GM12878 (cell line): Measurements from ENCODE around the gene ATG4B. TPM values are rescaled to one million over a fixed set of nuclear protein-coding genes. Genes with fewer than 3 reads are reported as not detected.

Experiments used
- ATAC-seq: fragments of 200-7000 bp; cut with Tn5 transposase; 3 replicates; pipeline ENCODE4 v1.9.1; 2020; ENCODE audit warnings: mild to moderate bottlenecking, moderate library complexity
- BruUV-seq: library from RNA; stranded (reverse); fragments of 400-500 nt; replicated peaks from 2 replicates; lab custom pipeline; 2021; lab: Mats Ljungman, UMichigan
- CTCF ChIA-PET: fragments of 300-600 bp; sonication (Branson Sonifier 250); formaldehyde crosslinking; extraction: SDS; loops from one replicate; lab custom pipeline; 2021; ENCODE audit warnings: inconsistent platforms; lab: Yijun Ruan, JAX
- POLR2A ChIA-PET: fragments of 350-600 bp; formaldehyde crosslinking; extraction: SDS; loops from one replicate; lab custom pipeline; 2021; ENCODE audit warnings: inconsistent platforms; lab: Charles Lee
- RAD21 ChIA-PET: fragments of 300-600 bp; sonication (Branson Sonifier 250); formaldehyde crosslinking; loops from one replicate; lab custom pipeline; 2023; ENCODE audit warnings: antibody characterized with exemption; ENCODE audit not compliant: unreplicated experiment; lab: Charles Lee
- SMC1A ChIA-PET: fragments of 300-600 bp; sonication (Branson Sonifier 250); formaldehyde crosslinking; loops from one replicate; lab custom pipeline; 2023; ENCODE audit not compliant: unreplicated experiment, uncharacterized antibody; lab: Charles Lee
- DNase-seq: peaks from one replicate; pipeline ENCODE4 v3.0.0-alpha.2; 2011; ENCODE audit warnings: low read depth, low spot score
- FAIRE-seq: peaks from 3 replicates; lab custom pipeline; 2011; peaks lifted over from hg19 to GRCh38; lab: Jason Lieb, UNC
- H2AFZ ChIP-seq: 2 replicates; pipeline ENCODE4 v1.6.0; 2011; ENCODE audit warnings: low read depth, low read length, control low read depth; ENCODE audit not compliant: control insufficient read depth
- H3K27ac ChIP-seq: 2 replicates; pipeline ENCODE4 v1.5.1; 2011; ENCODE audit warnings: control low read depth; ENCODE audit not compliant: control insufficient read depth, insufficient read depth
- H3K27me3 ChIP-seq, 2 experiments: replicated peaks in 1 of 2; 2 replicates each; pipeline versions ENCODE4 v1.6.0 to v1.6.1; 2011; ENCODE audit warnings: low read length in 1 of 2; ENCODE audit not compliant: control insufficient read depth in 2 of 2, insufficient read depth in 2 of 2
- H3K36me3 ChIP-seq, 2 experiments: 2 replicates each; pipeline ENCODE4 v1.5.1; 2011; ENCODE audit warnings: low read length in 1 of 2; ENCODE audit not compliant: control insufficient read depth in 2 of 2, insufficient read depth in 2 of 2
- H3K4me1 ChIP-seq: 2 replicates; pipeline ENCODE4 v1.6.1; 2011; ENCODE audit warnings: mild to moderate bottlenecking, low read length, moderate library complexity, mixed read lengths; ENCODE audit not compliant: control insufficient read depth, insufficient read depth
- H3K4me2 ChIP-seq: 2 replicates; pipeline ENCODE4 v1.6.0; 2011; ENCODE audit warnings: control low read depth; ENCODE audit not compliant: control insufficient read depth, insufficient read depth
- H3K4me3 ChIP-seq: fragments of 200-600 bp; sonication (generic); 2 replicates; pipeline ENCODE4 v1.5.1; 2016
- H3K79me2 ChIP-seq: 2 replicates; pipeline ENCODE4 v1.6.0; 2011; ENCODE audit warnings: low read length; ENCODE audit not compliant: control insufficient read depth, insufficient read depth
- H3K9ac ChIP-seq: 2 replicates; pipeline ENCODE4 v1.8.0; 2011; ENCODE audit warnings: low read length, control low read depth, mixed read lengths; ENCODE audit not compliant: control insufficient read depth, insufficient read depth
- H3K9me3 ChIP-seq: replicated peaks from 3 replicates; pipeline ENCODE4 v1.5.1; 2011; ENCODE audit warnings: mild to moderate bottlenecking, low read length; ENCODE audit not compliant: control insufficient read depth, insufficient read depth
- H4K20me1 ChIP-seq: 2 replicates; pipeline ENCODE4 v1.6.0; 2011; ENCODE audit not compliant: control insufficient read depth, insufficient read depth
- CEBPB ChIP-seq, 2 experiments: fragments of 150-350 bp in 1 of 2; IDR thresholded peaks; 2 replicates each; pipeline ENCODE4 v1.6.1; 2012 to 2014; ENCODE audit warnings: low read depth in 2 of 2, low read length in 2 of 2, borderline replicate concordance in 1 of 2, inconsistent platforms in 1 of 2
- CHD1 ChIP-seq: IDR thresholded peaks from 2 replicates; pipeline ENCODE4 v1.6.1; 2012; ENCODE audit warnings: low read depth, low read length, improper control_type of control experiment
- HDAC2 ChIP-seq: fragments of 200-600 bp; sonication (generic); IDR thresholded peaks from 2 replicates; pipeline ENCODE4 v1.6.1; 2017
- RAD21 ChIP-seq: IDR thresholded peaks from 2 replicates; pipeline ENCODE4 v1.6.1; 2011; ENCODE audit warnings: mild to moderate bottlenecking, low read depth, low read length, moderate library complexity; ENCODE audit not compliant: insufficient read depth
- SMARCA5 ChIP-seq: fragments of 450-650 bp; IDR thresholded peaks from 2 replicates; pipeline ENCODE4 v1.6.1; 2017; ENCODE audit warnings: mild to moderate bottlenecking
- SRF ChIP-seq, 2 experiments: IDR thresholded peaks; 2 replicates each; pipeline ENCODE4 v1.6.1; 2011; ENCODE audit warnings: low read depth in 2 of 2, low read length in 2 of 2, mild to moderate bottlenecking in 1 of 2, moderate library complexity in 1 of 2
- TCF3 ChIP-seq: IDR thresholded peaks from 2 replicates; pipeline ENCODE4 v1.6.1; 2012; ENCODE audit warnings: low read depth, mild to moderate bottlenecking, low read length, borderline replicate concordance; ENCODE audit not compliant: insufficient read depth
- WGBS: methylation state at CpG from one replicate; pipeline ENCODE4 v1.1.6; 2016; ENCODE audit warnings: low lambda C conversion rate; ENCODE audit not compliant: insufficient replicate concordance, insufficient coverage; ENCODE audit errors: missing lambda C conversion rate; 5-methylcytosine and 5-hydroxymethylcytosine counted together
- in situ Hi-C: fragments of 300-500 bp; cut with MboI; formaldehyde crosslinking; loops from 9 replicates; pipeline ENCODE4 v1.14.3; 2018; ENCODE audit warnings: mixed read lengths
- intact Hi-C: fragments of 100-400 bp; cut with micrococcal nuclease; formaldehyde crosslinking; loops from one replicate; pipeline ENCODE4 v1.14.2; 2022; ENCODE audit not compliant: unreplicated experiment
- polyA plus RNA-seq, 11 experiments: library from polyadenylated mRNA; depleted of rRNA in 4 of 11; unstranded in 6 of 11; stranded (reverse) in 5 of 11; fragments of >200 nt; fragmentation: Nextera tagmentation in 4 of 11; fragmentation: Illumina TruSeq in 1 of 11; extraction: Ambion mirVana in 4 of 11; extraction: Trizol in 1 of 11; gene quantifications; 1 replicate in 1 of 11; 2 replicates in 10 of 11; pipeline versions ENCODE4 v1.2.1 to v1.2.3, GENCODE V29; 2011 to 2016; ENCODE audit warnings: inconsistent platforms in 2 of 11, missing spikeins in 2 of 11, low read depth in 1 of 11
- total RNA-seq, 4 experiments: library from RNA; depleted of rRNA in 3 of 4; stranded (reverse); fragments of >200 nt in 3 of 4; fragmentation: Illumina TruSeq in 1 of 4; extraction: Trizol in 1 of 4; gene quantifications; 2 replicates each; pipeline versions ENCODE4 v1.2.1 to v1.2.3, GENCODE V29; 2013 to 2021
- TF ChIP-seq, protein P1 (sequence below): IDR thresholded peaks from 2 replicates; pipeline ENCODE4 v1.6.1; 2011; ENCODE audit warnings: borderline replicate concordance, low read depth, mild to moderate bottlenecking, moderate library complexity, low read length; ENCODE audit not compliant: insufficient read depth, poor library complexity, severe bottlenecking
- TF ChIP-seq, protein P2 (sequence below): IDR thresholded peaks from 2 replicates; pipeline ENCODE4 v1.6.1; 2012; ENCODE audit warnings: mild to moderate bottlenecking, low read depth, low read length

The ATG4B gene
- total and polyA plus RNA-seq, 10 of the 15 experiments (the other 5 are each of a cell fraction or from before 2014, with no cell fraction given): 5.8 to 84.1 (median 64.9) TPM

GRCh38 chr2:241620419-241620769 lies 17.1 kb upstream of the ATG4B start:
- H3K79me2 ChIP-seq: peaks cover 31% of the 10 kb centered on the region
- SMC1A ChIA-PET: no interaction called here
- no peak for DNase-seq
- TF ChIP-seq SRF (IDR thresholded peaks at IDR 0.05; ENCODE audit: low read depth in 2 of 2, low read length in 2 of 2) (no peak), HDAC2 (no peak), TCF3 (peak; percentile 70; the same call in 1 of the 2 replicates)
- TF ChIP-seq, protein P1, sequence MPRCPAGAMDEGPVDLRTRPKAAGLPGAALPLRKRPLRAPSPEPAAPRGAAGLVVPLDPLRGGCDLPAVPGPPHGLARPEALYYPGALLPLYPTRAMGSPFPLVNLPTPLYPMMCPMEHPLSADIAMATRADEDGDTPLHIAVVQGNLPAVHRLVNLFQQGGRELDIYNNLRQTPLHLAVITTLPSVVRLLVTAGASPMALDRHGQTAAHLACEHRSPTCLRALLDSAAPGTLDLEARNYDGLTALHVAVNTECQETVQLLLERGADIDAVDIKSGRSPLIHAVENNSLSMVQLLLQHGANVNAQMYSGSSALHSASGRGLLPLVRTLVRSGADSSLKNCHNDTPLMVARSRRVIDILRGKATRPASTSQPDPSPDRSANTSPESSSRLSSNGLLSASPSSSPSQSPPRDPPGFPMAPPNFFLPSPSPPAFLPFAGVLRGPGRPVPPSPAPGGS: peak; percentile 96
- TF ChIP-seq, all 136 proteins: peak for 2
- FAIRE-seq (no peak), ATAC-seq (no peak)
- no peak overlapping the region for H3K4me2 ChIP-seq
- H2AFZ ChIP-seq: no peak overlapping the region
- ChIA-PET RAD21 (no interaction called here), CTCF (no interaction called here), POLR2A (no interaction called here)
- no TSS peak for BruUV-seq
- H3K27ac ChIP-seq: no peak overlapping the region
- in situ Hi-C loops (no loop called here), intact Hi-C loops (no loop called here)
- H3K9ac ChIP-seq: no peak overlapping the region
- 37% methylated on average over 3 of the region's 6 CpGs for WGBS
- H3K4me3 ChIP-seq: no peak overlapping the region
- H3K9me3 ChIP-seq: no peaks in the 10 kb centered on the region
- H3K4me1 ChIP-seq: peaks cover 9% of the 10 kb centered on the region
- peaks cover 2 to 4% of the 10 kb centered on the region in 2 experiments for H3K36me3 ChIP-seq
- no peaks in the 10 kb centered on the region for H3K27me3 ChIP-seq
- no peaks in the 10 kb centered on the region for H4K20me1 ChIP-seq

GRCh38 chr2:241627675-241628074 lies 9.8 kb upstream of the ATG4B start:
- Histone ChIP-seq H3K9ac (no peak overlapping the region), H4K20me1 (0 out of 2 replicates have a peak, but pooled peaks cover 2% of the 10 kb centered on the region), H3K36me3 (peaks cover 3 to 15% of the 10 kb centered on the region in 2 experiments; a peak in 3 of 4 replicates), H3K4me3 (no peak overlapping the region), H3K9me3 (no peaks in the 10 kb centered on the region), H3K79me2 (peaks cover 14% of the 10 kb centered on the region), H3K27ac (no peak overlapping the region), H2AFZ (no peak overlapping the region), H3K4me2 (no peak overlapping the region), H3K27me3 (no peaks in the 10 kb centered on the region), H3K4me1 (no peaks in the 10 kb centered on the region)
- intact Hi-C loops: no loop called here
- DNase-seq (no peak), FAIRE-seq (no peak), ATAC-seq (no peak)
- 98% methylated on average over 7 of the region's 10 CpGs for WGBS
- ChIA-PET POLR2A (no interaction called here), RAD21 (no interaction called here), SMC1A (no interaction called here), CTCF (no interaction called here)
- in situ Hi-C loops: no loop called here
- BruUV-seq: no TSS peak
- TF ChIP-seq CHD1: no peak
- no peak for TF ChIP-seq SMARCA5
- TF ChIP-seq, protein P2, sequence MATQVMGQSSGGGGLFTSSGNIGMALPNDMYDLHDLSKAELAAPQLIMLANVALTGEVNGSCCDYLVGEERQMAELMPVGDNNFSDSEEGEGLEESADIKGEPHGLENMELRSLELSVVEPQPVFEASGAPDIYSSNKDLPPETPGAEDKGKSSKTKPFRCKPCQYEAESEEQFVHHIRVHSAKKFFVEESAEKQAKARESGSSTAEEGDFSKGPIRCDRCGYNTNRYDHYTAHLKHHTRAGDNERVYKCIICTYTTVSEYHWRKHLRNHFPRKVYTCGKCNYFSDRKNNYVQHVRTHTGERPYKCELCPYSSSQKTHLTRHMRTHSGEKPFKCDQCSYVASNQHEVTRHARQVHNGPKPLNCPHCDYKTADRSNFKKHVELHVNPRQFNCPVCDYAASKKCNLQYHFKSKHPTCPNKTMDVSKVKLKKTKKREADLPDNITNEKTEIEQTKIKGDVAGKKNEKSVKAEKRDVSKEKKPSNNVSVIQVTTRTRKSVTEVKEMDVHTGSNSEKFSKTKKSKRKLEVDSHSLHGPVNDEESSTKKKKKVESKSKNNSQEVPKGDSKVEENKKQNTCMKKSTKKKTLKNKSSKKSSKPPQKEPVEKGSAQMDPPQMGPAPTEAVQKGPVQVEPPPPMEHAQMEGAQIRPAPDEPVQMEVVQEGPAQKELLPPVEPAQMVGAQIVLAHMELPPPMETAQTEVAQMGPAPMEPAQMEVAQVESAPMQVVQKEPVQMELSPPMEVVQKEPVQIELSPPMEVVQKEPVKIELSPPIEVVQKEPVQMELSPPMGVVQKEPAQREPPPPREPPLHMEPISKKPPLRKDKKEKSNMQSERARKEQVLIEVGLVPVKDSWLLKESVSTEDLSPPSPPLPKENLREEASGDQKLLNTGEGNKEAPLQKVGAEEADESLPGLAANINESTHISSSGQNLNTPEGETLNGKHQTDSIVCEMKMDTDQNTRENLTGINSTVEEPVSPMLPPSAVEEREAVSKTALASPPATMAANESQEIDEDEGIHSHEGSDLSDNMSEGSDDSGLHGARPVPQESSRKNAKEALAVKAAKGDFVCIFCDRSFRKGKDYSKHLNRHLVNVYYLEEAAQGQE: no peak
- TF ChIP-seq RAD21: no peak
- TF ChIP-seq CEBPB (IDR thresholded peaks at IDR 0.05; ENCODE audit: borderline replicate concordance in 1 of 2, low read depth in 2 of 2, low read length in 2 of 2): no peak
